ENCODE data around the gene CRYGC. TPM values are rescaled to one million over a fixed set of nuclear protein-coding genes. Genes with fewer than 3 reads are reported as not detected.
A peak's percentile ranks its signal among the peaks of the same experiment; 100 is the strongest.

The CRYGC gene
- polyA plus RNA-seq, 3 donors, result not detected

DNA sequence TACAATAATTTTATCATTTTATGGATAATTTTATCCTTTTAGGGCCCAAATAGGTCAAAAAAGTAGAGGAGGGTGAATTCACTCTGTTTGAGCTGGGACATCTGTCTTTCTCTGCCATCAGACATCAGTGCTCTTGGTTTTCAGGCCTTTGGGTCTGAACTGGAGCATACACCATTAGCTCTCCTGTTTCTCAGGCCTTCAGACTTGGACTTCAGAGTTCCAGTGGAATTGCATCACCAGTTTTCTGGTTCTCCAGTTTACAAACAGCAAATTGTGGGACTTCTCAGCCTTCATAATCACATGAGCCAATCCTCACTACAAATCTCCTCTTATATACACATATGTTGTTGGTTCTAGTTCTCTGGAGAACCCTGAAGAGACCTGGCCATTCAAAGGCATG, 39.2 kb downstream of the CRYGC start:
- DNase-seq, result no peak
- Histone ChIP-seq H3K27ac (ENCODE audit: low read depth in 1 of 2, low read length in 2 of 2) (no peak overlapping the region), H3K4me1 (ENCODE audit: control insufficient read depth in 1 of 2, insufficient read depth in 2 of 2, low read length in 2 of 2) (peaks cover 4 to 6% of the 10 kb centered on the region in 2 donors), H3K4me3 (replicated peaks in 1 of 3; ENCODE audit: low read depth in 2 of 3, low read length in 3 of 3) (no peak overlapping the region), H3K27me3 (ENCODE audit: control insufficient read depth in 2 of 2, insufficient read depth in 2 of 2, low read length in 2 of 2) (no peaks in the 10 kb centered on the region), H3K79me2 (ENCODE audit: insufficient read depth, low read length) (no peaks in the 10 kb centered on the region), H3K9me3 (replicated peaks in 1 of 2; ENCODE audit: control insufficient read depth in 1 of 2, insufficient read depth in 1 of 2, low read length in 2 of 2) (peaks cover 0 to 3% of the 10 kb centered on the region in 2 donors), H4K20me1 (ENCODE audit: insufficient read depth, low read length) (no peaks in the 10 kb centered on the region), H3K9ac (ENCODE audit: insufficient read depth, low read length, poor library complexity, severe bottlenecking) (no peak overlapping the region), H2AFZ (ENCODE audit: insufficient read depth, low read depth, low read length, poor library complexity, severe bottlenecking) (no peak overlapping the region), H3K4me2 (replicated peaks; ENCODE audit: extremely low read depth, low read length, poor library complexity, severe bottlenecking) (no peak overlapping the region), H3K36me3 (replicated peaks in 1 of 2; ENCODE audit: control insufficient read depth in 1 of 2, insufficient read depth in 2 of 2, low read length in 2 of 2) (no peaks in the 10 kb centered on the region)
- peaks cover 0 to 2% (median 0%) of the 10 kb centered on the region in 3 donors for H3K27me3 Mint-ChIP-seq (ENCODE audit: low read depth in 3 of 3)
- H3K36me3 Mint-ChIP-seq, result no peaks in the 10 kb centered on the region
- TF ChIP-seq, protein P1, sequence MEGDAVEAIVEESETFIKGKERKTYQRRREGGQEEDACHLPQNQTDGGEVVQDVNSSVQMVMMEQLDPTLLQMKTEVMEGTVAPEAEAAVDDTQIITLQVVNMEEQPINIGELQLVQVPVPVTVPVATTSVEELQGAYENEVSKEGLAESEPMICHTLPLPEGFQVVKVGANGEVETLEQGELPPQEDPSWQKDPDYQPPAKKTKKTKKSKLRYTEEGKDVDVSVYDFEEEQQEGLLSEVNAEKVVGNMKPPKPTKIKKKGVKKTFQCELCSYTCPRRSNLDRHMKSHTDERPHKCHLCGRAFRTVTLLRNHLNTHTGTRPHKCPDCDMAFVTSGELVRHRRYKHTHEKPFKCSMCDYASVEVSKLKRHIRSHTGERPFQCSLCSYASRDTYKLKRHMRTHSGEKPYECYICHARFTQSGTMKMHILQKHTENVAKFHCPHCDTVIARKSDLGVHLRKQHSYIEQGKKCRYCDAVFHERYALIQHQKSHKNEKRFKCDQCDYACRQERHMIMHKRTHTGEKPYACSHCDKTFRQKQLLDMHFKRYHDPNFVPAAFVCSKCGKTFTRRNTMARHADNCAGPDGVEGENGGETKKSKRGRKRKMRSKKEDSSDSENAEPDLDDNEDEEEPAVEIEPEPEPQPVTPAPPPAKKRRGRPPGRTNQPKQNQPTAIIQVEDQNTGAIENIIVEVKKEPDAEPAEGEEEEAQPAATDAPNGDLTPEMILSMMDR (IDR thresholded peaks at IDR 0.05), result no peak
- peak overlapping the region in 1 of 7 donors; percentile 35 for H3K27ac Mint-ChIP-seq
- H3K9me3 Mint-ChIP-seq, result peaks cover 0 to 13% (median 5%) of the 10 kb centered on the region in 7 donors
- no peak overlapping the region for H3K4me3 Mint-ChIP-seq
- peaks cover 29% of the 10 kb centered on the region for H3K4me1 Mint-ChIP-seq
- intact Hi-C loops (cut with micrococcal nuclease), result no loop called here

DNA sequence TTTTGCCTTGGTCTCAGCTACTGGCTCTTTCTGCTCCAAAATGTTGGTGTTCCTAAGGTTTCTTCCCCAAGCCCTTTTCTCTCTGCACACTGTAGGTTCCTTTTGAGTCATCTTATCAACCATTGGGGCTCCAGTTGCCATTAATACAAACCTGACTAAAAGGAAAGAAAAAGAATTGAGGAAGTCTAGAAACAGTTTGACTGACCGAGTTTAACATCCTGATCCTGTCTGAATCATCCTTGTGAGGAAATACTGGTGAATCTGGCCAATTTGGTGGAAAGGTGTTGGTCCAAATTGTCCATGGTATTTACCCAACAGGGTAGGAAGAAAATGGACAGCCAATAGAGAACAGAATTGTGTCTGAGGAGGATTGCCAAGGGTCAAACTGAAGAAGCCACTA, 43.6 kb downstream of the CRYGC start:
- Histone ChIP-seq H3K4me2 (replicated peaks; ENCODE audit: extremely low read depth, low read length, poor library complexity, severe bottlenecking) (no peak overlapping the region), H3K4me3 (replicated peaks in 1 of 3; ENCODE audit: low read depth in 2 of 3, low read length in 3 of 3) (no peak overlapping the region), H3K27ac (ENCODE audit: low read depth in 1 of 2, low read length in 2 of 2) (no peak overlapping the region), H3K27me3 (ENCODE audit: control insufficient read depth in 2 of 2, insufficient read depth in 2 of 2, low read length in 2 of 2) (no peaks in the 10 kb centered on the region), H3K36me3 (replicated peaks in 1 of 2; ENCODE audit: control insufficient read depth in 1 of 2, insufficient read depth in 2 of 2, low read length in 2 of 2) (no peaks in the 10 kb centered on the region), H3K9ac (ENCODE audit: insufficient read depth, low read length, poor library complexity, severe bottlenecking) (no peak overlapping the region), H3K79me2 (ENCODE audit: insufficient read depth, low read length) (no peaks in the 10 kb centered on the region), H3K9me3 (replicated peaks in 1 of 2; ENCODE audit: control insufficient read depth in 1 of 2, insufficient read depth in 1 of 2, low read length in 2 of 2) (peaks cover 0 to 3% of the 10 kb centered on the region in 2 donors), H3K4me1 (ENCODE audit: control insufficient read depth in 1 of 2, insufficient read depth in 2 of 2, low read length in 2 of 2) (peaks cover 4 to 6% of the 10 kb centered on the region in 2 donors), H2AFZ (ENCODE audit: insufficient read depth, low read depth, low read length, poor library complexity, severe bottlenecking) (no peak overlapping the region), H4K20me1 (ENCODE audit: insufficient read depth, low read length) (no peaks in the 10 kb centered on the region)
- Mint-ChIP-seq H3K36me3 (peaks cover 0 to 3% of the 10 kb centered on the region in 2 donors), H3K27ac (no peak overlapping the region), H3K4me3 (no peak overlapping the region), H3K4me1 (peaks cover 14% of the 10 kb centered on the region), H3K27me3 (ENCODE audit: low read depth in 3 of 3) (no peaks in the 10 kb centered on the region), H3K9me3 (peaks cover 0 to 12% (median 3%) of the 10 kb centered on the region in 7 donors)
- WGBS (ENCODE audit: insufficient coverage), result 0% methylated on average over 1 of the region's 1 CpG
- DNase-seq, result peak in 2 of 3 donors; percentile 1 to 30
- intact Hi-C loops (cut with micrococcal nuclease), result no loop called here
- TF ChIP-seq, protein P1 (IDR thresholded peaks at IDR 0.05), result no peak
